NB4 (cell line): ENCODE measurements around the gene IL17RD.

Experiments used
- CTCF ChIP-seq: IDR thresholded peaks from one replicate; pipeline ENCODE4 v1.5.1; 2012; ENCODE audit warnings: low read depth, low read length
- MAX ChIP-seq: IDR thresholded peaks from 2 replicates; pipeline ENCODE4 v1.6.1; 2011; ENCODE audit warnings: low read depth, low read length
- MYC ChIP-seq: IDR thresholded peaks from 2 replicates; pipeline ENCODE4 v1.6.1; 2011; ENCODE audit warnings: low read depth, low read length
- POLR2A ChIP-seq: IDR thresholded peaks from 2 replicates; pipeline ENCODE4 v1.6.1; 2011; ENCODE audit warnings: mild to moderate bottlenecking; ENCODE audit not compliant: insufficient read length; ENCODE audit errors: extremely low read depth

DNA sequence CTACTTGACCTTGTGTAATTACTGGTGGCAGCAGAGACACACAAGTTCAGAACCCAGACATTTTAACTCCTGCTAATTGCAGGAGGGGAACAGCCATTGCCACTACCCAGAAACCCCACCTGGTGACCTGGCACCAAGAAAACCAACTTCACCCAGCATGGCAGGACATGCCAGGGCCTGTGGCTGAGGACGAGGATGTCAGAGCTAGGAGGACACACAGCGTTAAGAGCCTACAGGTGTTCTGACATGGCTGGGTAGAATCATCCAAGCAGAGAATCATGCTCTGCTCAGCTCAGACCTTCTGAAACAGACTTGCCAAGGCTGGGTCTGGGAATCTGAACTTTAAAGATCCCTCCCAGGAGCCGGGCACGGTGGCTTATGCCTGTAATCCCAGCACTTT, 116.4 kb downstream of the IL17RD start:
- TF ChIP-seq POLR2A, result no peak
- no peak for TF ChIP-seq CTCF
- TF ChIP-seq MAX, result no peak
- no peak for TF ChIP-seq MYC
